Measurements from ENCODE around the gene PTEN. TPM values are rescaled to one million over a fixed set of nuclear protein-coding genes. Genes with fewer than 3 reads are reported as not detected.
"Not testable (repeated sequence)": the region's sequence is repeated elsewhere in the genome, so short reads cannot be mapped to it uniquely, and the experiment has no call there.

Gene PTEN
- total and polyA plus RNA-seq, 2 experiments from 2014 or later: 30.4 to 66.1 TPM

GRCh38 chr10:87860156-87860795 is 3.1 kb upstream of the PTEN start:
- Histone ChIP-seq H3K36me3 (no peaks in the 10 kb centered on the region), H3K27ac (no peak overlapping the region), H3K4me1 (ENCODE audit: low read depth) (peaks cover 3% of the 10 kb centered on the region), H3K9me3 (ENCODE audit: low read depth) (no peaks in the 10 kb centered on the region), H3K27me3 (no peaks in the 10 kb centered on the region), H3K4me3 (no peak overlapping the region)
- DNase-seq (ENCODE audit: low read depth in 1 of 2, low spot score in 1 of 2): peak; percentile 23 to 59
- peak; percentile 29 for TF ChIP-seq CTCF (IDR thresholded peaks at IDR 0.05; ENCODE audit: low read depth, low read length)

DNA sequence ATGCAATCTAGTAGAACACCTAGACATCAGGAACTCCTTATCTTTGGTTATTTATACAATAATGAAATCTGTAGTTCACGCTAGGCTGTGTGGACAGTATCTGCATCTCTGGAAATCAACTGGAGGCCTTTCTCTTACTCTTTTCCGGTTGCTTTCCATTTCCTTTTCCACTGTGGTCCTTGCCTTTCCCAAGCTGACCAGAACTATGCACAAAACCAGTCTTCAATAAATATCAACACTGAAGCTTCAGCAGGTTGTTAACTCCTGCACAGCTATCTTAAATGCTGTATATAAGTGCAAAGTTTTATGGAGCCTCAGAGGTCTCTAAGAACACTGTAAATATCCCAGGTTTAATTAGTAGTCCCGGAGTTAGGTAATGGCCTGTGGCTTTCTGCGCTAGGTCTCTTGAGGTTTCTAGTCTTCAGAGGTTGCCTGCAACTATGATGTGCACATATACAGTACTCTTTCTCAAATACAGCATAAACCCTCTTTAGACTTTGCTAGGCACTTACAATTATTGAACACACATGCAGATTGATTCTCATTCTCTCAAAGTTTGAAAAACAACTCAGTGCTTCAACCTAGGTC is 2.5 kb upstream of the PTEN start:
- Histone ChIP-seq H3K4me1 (ENCODE audit: low read depth) (peaks cover 3% of the 10 kb centered on the region), H3K9me3 (ENCODE audit: low read depth) (no peaks in the 10 kb centered on the region), H3K4me3 (peak overlapping the region; percentile 98), H3K27ac (peak overlapping the region; percentile 96), H3K27me3 (no peaks in the 10 kb centered on the region), H3K36me3 (no peaks in the 10 kb centered on the region)
- DNase-seq (ENCODE audit: low read depth in 1 of 2, low spot score in 1 of 2): no peak
- TF ChIP-seq CTCF (IDR thresholded peaks at IDR 0.05; ENCODE audit: low read depth, low read length): no peak

DNA sequence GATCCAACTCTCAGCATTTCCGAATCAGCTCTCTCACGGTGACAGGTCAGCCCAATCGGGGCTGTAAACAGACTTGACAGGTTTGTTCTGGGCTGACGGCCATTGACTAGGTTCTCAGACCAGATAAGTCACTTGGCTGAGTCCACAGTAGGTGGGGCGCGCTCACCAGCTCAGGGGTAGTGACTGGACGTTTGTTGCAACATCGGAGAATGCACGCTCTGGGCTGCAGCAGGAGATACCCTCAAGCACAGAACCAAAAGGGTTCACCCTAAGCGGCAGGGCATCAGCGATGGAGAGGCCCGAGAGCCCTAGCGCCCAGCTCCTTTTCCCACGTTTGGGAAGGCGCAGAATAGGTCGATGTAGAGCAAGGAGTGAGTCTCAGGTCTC is 1.9 kb upstream of the PTEN start:
- peak; percentile 31 for TF ChIP-seq CTCF (IDR thresholded peaks at IDR 0.05; ENCODE audit: low read depth, low read length)
- DNase-seq (ENCODE audit: low read depth in 1 of 2, low spot score in 1 of 2): peak; percentile 66 to 91
- Histone ChIP-seq H3K4me3 (peak overlapping the region; percentile 98), H3K27me3 (no peaks in the 10 kb centered on the region), H3K9me3 (ENCODE audit: low read depth) (no peaks in the 10 kb centered on the region), H3K4me1 (ENCODE audit: low read depth) (peaks cover 3% of the 10 kb centered on the region), H3K27ac (peak overlapping the region; percentile 96), H3K36me3 (no peaks in the 10 kb centered on the region)

DNA sequence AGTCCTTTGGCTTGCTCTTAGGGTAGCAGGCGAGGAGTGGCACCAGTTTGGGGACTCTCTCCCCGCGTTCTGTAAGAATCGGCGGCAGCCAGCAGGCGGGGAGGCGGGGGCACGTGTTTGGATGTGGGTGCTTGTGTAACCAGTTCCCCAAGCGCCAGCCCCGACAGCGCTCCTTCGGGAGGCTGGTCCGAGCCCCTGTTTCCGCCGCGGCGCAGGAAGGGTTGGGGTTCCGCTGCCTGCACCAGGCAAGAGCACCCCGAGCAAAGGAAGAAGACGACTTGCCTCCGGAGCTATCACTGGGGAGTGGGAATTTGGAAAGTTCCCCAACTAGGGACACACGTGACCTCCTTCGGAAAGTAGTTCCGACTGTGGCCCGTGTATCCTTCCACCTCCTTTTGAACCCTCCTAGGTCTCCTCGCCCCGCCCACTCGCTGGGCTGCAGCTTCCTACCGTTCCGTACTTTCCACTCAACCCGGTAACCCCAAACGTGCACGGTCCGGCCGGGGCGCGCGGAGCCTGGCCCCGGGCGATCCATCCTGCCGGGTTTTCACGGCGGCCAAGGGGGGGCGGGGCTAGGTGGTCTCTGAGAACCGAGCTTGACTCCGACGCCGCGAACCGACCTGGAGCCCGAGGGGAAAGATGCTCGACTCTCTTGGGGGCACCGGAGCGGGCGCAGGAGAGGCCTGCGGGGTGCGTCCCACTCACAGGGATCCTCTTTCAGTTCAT is 1.3 kb upstream of the PTEN start:
- DNase-seq (ENCODE audit: low read depth in 1 of 2, low spot score in 1 of 2): peak; percentile 98 to 100
- H3K36me3 ChIP-seq: no peaks in the 10 kb centered on the region
- H3K27ac ChIP-seq: peak overlapping the region; percentile 96
- no peaks in the 10 kb centered on the region for H3K9me3 ChIP-seq (ENCODE audit: low read depth)
- no peaks in the 10 kb centered on the region for H3K27me3 ChIP-seq
- no peak for TF ChIP-seq CTCF (IDR thresholded peaks at IDR 0.05; ENCODE audit: low read depth, low read length)
- H3K4me3 ChIP-seq: peak overlapping the region; percentile 98
- peaks cover 3% of the 10 kb centered on the region for H3K4me1 ChIP-seq (ENCODE audit: low read depth)

- Histone ChIP-seq H3K9me3 (ENCODE audit: low read depth) (no peaks in the 10 kb centered on the region), H3K4me1 (ENCODE audit: low read depth) (peaks cover 3% of the 10 kb centered on the region), H3K27ac (peak overlapping the region; percentile 96), H3K4me3 (peak overlapping the region; percentile 98), H3K27me3 (no peaks in the 10 kb centered on the region), H3K36me3 (no peaks in the 10 kb centered on the region)
- no peak for TF ChIP-seq CTCF (IDR thresholded peaks at IDR 0.05; ENCODE audit: low read depth, low read length)
- DNase-seq (ENCODE audit: low read depth in 1 of 2, low spot score in 1 of 2): no peak
Observed at GRCh38 chr10:87862679-87863052, 759 bp upstream of the PTEN start.

DNA sequence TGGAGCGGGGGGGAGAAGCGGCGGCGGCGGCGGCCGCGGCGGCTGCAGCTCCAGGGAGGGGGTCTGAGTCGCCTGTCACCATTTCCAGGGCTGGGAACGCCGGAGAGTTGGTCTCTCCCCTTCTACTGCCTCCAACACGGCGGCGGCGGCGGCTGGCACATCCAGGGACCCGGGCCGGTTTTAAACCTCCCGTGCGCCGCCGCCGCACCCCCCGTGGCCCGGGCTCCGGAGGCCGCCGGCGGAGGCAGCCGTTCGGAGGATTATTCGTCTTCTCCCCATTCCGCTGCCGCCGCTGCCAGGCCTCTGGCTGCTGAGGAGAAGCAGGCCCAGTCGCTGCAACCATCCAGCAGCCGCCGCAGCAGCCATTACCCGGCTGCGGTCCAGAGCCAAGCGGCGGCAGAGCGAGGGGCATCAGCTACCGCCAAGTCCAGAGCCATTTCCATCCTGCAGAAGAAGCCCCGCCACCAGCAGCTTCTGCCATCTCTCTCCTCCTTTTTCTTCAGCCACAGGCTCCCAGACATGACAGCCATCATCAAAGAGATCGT is 598 bp downstream of the PTEN start:
- H3K9me3 ChIP-seq (ENCODE audit: low read depth); H3K36me3 ChIP-seq; H3K27me3 ChIP-seq: not testable (repeated sequence)
- peak; percentile 46 to 62 for DNase-seq (ENCODE audit: low read depth in 1 of 2, low spot score in 1 of 2)
- Histone ChIP-seq H3K27ac (peak overlapping the region; percentile 96), H3K4me1 (ENCODE audit: low read depth) (peaks cover 15% of the 10 kb centered on the region), H3K4me3 (peak overlapping the region; percentile 98)
